K562 (cell line): Measurements from ENCODE around the gene GPR162. TPM values are rescaled to one million over a fixed set of nuclear protein-coding genes. Genes with fewer than 3 reads are reported as not detected.

Source experiments
- NUFIP1 ChIP-seq: fragments of 450-650 bp; IDR thresholded peaks from 2 replicates; pipeline ENCODE4 v1.6.1; 2018; ENCODE audit not compliant: partially characterized antibody
- RBBP5 ChIP-seq: fragments of 200-600 bp; sonication (generic); IDR thresholded peaks from 2 replicates; pipeline ENCODE4 v1.6.1; 2012; ENCODE audit warnings: borderline replicate concordance, mild to moderate bottlenecking, low read length, control low read depth, inconsistent platforms; ENCODE audit not compliant: insufficient read depth, poor library complexity, severe bottlenecking
- polyA plus RNA-seq, 8 experiments: library from polyadenylated mRNA; depleted of rRNA in 4 of 8; stranded (reverse) in 5 of 8; unstranded in 3 of 8; fragments of >200 nt; fragmentation: Nextera tagmentation in 2 of 8; fragmentation: Illumina TruSeq in 1 of 8; extraction: Ambion mirVana in 2 of 8; extraction: Trizol in 1 of 8; gene quantifications; 2 replicates each; pipeline versions ENCODE4 v1.2.1 to v1.2.3, GENCODE V29; 2011 to 2014; ENCODE audit warnings: inconsistent platforms in 1 of 8, missing spikeins in 1 of 8
- total RNA-seq, 7 experiments: library from RNA; depleted of rRNA in 6 of 7; stranded (reverse); fragments of >200 nt in 6 of 7; fragmentation: Illumina TruSeq in 2 of 7; extraction: Trizol in 2 of 7; gene quantifications; 2 replicates each; pipeline versions ENCODE4 v1.2.1 to v1.2.3, GENCODE V29; 2011 to 2021; ENCODE audit warnings: low replicate concordance in 1 of 7
- TF ChIP-seq, protein P1 (sequence below): fragments of 450-650 bp; IDR thresholded peaks from 2 replicates; pipeline ENCODE4 v1.6.1; 2016; ENCODE audit warnings: mild to moderate bottlenecking, moderate library complexity
- TF ChIP-seq, protein P2 (sequence below), 3 experiments: fragments of 200-800 bp in 1 of 3; fragments of 250-450 bp in 1 of 3; fragments of 450-650 bp in 1 of 3; sonication (Bioruptor Pico) in 1 of 3; sonication (Bioruptor generic) in 1 of 3; formaldehyde crosslinking in 1 of 3; IDR thresholded peaks; 2 replicates each; pipeline versions ENCODE4 v1.6.1 to v1.8.0; 2016 to 2022; ENCODE audit warnings: mild to moderate bottlenecking in 2 of 3, missing genetic modification characterization in 2 of 3, missing compliant biosample characterization in 1 of 3, moderate library complexity in 1 of 3
- TF ChIP-seq, protein P3 (sequence below): sonication (generic); formaldehyde crosslinking; IDR thresholded peaks from 2 replicates; pipeline ENCODE4 v1.8.1; 2023; ENCODE audit warnings: mild to moderate bottlenecking, missing genetic modification reagents

The GPR162 gene
- total and polyA plus RNA-seq, 9 of the 15 experiments (the other 6 are each of a cell fraction or from before 2014, with no cell fraction given) = 0.65 to 1.8 (median 1.1) TPM; not detected in 2

DNA sequence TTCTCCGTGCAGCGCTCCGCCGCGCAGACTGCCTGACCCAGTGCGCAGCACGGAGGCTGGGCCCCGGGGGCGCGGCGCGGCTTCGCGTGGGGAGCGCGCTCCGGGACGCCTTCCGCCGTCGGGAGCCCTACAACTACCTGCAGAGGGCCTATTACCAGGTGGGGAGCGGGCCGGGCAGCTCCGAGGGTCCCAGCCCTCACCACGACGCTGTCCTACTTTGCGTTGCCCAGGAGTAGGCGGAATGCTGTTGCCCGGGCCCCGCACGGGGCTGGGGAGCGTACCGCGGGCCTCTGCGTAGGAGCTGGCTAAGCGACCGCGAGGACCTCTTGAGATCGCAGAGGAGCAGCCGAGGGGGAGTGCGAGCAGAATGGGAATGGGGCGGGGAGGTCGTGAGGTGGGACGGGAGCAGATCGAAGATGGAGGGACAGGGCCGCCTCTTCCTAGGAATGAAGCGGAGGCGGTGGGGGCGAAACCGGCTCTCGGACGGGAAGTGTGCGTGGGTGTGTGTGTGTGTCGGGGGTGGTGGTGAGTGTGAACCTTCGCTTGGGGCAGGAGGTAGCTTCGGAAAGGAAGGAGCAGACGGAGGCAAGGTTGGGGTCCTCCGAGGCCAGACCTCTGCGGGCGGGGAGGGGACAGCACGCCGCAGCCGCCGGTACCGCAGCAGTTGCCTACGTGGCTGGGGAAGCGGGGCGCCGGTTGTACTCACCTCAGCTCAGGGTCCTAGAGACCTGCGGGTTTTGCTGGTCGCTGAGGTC lies 7.3 kb downstream of the GPR162 start (continued):
- TF ChIP-seq, protein P1, sequence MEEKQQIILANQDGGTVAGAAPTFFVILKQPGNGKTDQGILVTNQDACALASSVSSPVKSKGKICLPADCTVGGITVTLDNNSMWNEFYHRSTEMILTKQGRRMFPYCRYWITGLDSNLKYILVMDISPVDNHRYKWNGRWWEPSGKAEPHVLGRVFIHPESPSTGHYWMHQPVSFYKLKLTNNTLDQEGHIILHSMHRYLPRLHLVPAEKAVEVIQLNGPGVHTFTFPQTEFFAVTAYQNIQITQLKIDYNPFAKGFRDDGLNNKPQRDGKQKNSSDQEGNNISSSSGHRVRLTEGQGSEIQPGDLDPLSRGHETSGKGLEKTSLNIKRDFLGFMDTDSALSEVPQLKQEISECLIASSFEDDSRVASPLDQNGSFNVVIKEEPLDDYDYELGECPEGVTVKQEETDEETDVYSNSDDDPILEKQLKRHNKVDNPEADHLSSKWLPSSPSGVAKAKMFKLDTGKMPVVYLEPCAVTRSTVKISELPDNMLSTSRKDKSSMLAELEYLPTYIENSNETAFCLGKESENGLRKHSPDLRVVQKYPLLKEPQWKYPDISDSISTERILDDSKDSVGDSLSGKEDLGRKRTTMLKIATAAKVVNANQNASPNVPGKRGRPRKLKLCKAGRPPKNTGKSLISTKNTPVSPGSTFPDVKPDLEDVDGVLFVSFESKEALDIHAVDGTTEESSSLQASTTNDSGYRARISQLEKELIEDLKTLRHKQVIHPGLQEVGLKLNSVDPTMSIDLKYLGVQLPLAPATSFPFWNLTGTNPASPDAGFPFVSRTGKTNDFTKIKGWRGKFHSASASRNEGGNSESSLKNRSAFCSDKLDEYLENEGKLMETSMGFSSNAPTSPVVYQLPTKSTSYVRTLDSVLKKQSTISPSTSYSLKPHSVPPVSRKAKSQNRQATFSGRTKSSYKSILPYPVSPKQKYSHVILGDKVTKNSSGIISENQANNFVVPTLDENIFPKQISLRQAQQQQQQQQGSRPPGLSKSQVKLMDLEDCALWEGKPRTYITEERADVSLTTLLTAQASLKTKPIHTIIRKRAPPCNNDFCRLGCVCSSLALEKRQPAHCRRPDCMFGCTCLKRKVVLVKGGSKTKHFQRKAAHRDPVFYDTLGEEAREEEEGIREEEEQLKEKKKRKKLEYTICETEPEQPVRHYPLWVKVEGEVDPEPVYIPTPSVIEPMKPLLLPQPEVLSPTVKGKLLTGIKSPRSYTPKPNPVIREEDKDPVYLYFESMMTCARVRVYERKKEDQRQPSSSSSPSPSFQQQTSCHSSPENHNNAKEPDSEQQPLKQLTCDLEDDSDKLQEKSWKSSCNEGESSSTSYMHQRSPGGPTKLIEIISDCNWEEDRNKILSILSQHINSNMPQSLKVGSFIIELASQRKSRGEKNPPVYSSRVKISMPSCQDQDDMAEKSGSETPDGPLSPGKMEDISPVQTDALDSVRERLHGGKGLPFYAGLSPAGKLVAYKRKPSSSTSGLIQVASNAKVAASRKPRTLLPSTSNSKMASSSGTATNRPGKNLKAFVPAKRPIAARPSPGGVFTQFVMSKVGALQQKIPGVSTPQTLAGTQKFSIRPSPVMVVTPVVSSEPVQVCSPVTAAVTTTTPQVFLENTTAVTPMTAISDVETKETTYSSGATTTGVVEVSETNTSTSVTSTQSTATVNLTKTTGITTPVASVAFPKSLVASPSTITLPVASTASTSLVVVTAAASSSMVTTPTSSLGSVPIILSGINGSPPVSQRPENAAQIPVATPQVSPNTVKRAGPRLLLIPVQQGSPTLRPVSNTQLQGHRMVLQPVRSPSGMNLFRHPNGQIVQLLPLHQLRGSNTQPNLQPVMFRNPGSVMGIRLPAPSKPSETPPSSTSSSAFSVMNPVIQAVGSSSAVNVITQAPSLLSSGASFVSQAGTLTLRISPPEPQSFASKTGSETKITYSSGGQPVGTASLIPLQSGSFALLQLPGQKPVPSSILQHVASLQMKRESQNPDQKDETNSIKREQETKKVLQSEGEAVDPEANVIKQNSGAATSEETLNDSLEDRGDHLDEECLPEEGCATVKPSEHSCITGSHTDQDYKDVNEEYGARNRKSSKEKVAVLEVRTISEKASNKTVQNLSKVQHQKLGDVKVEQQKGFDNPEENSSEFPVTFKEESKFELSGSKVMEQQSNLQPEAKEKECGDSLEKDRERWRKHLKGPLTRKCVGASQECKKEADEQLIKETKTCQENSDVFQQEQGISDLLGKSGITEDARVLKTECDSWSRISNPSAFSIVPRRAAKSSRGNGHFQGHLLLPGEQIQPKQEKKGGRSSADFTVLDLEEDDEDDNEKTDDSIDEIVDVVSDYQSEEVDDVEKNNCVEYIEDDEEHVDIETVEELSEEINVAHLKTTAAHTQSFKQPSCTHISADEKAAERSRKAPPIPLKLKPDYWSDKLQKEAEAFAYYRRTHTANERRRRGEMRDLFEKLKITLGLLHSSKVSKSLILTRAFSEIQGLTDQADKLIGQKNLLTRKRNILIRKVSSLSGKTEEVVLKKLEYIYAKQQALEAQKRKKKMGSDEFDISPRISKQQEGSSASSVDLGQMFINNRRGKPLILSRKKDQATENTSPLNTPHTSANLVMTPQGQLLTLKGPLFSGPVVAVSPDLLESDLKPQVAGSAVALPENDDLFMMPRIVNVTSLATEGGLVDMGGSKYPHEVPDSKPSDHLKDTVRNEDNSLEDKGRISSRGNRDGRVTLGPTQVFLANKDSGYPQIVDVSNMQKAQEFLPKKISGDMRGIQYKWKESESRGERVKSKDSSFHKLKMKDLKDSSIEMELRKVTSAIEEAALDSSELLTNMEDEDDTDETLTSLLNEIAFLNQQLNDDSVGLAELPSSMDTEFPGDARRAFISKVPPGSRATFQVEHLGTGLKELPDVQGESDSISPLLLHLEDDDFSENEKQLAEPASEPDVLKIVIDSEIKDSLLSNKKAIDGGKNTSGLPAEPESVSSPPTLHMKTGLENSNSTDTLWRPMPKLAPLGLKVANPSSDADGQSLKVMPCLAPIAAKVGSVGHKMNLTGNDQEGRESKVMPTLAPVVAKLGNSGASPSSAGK = peak; percentile 55; the same call in 1 of the 2 replicates
- no peak for TF ChIP-seq NUFIP1
- TF ChIP-seq, protein P2, sequence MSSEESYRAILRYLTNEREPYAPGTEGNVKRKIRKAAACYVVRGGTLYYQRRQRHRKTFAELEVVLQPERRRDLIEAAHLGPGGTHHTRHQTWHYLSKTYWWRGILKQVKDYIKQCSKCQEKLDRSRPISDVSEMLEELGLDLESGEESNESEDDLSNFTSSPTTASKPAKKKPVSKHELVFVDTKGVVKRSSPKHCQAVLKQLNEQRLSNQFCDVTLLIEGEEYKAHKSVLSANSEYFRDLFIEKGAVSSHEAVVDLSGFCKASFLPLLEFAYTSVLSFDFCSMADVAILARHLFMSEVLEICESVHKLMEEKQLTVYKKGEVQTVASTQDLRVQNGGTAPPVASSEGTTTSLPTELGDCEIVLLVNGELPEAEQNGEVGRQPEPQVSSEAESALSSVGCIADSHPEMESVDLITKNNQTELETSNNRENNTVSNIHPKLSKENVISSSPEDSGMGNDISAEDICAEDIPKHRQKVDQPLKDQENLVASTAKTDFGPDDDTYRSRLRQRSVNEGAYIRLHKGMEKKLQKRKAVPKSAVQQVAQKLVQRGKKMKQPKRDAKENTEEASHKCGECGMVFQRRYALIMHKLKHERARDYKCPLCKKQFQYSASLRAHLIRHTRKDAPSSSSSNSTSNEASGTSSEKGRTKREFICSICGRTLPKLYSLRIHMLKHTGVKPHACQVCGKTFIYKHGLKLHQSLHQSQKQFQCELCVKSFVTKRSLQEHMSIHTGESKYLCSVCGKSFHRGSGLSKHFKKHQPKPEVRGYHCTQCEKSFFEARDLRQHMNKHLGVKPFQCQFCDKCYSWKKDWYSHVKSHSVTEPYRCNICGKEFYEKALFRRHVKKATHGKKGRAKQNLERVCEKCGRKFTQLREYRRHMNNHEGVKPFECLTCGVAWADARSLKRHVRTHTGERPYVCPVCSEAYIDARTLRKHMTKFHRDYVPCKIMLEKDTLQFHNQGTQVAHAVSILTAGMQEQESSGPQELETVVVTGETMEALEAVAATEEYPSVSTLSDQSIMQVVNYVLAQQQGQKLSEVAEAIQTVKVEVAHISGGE (CRISPR knock-in tag; IDR thresholded peaks at IDR 0.05) = no peak
- TF ChIP-seq, protein P3, sequence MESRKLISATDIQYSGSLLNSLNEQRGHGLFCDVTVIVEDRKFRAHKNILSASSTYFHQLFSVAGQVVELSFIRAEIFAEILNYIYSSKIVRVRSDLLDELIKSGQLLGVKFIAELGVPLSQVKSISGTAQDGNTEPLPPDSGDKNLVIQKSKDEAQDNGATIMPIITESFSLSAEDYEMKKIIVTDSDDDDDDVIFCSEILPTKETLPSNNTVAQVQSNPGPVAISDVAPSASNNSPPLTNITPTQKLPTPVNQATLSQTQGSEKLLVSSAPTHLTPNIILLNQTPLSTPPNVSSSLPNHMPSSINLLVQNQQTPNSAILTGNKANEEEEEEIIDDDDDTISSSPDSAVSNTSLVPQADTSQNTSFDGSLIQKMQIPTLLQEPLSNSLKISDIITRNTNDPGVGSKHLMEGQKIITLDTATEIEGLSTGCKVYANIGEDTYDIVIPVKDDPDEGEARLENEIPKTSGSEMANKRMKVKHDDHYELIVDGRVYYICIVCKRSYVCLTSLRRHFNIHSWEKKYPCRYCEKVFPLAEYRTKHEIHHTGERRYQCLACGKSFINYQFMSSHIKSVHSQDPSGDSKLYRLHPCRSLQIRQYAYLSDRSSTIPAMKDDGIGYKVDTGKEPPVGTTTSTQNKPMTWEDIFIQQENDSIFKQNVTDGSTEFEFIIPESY (CRISPR knock-in tag) = no peak
- TF ChIP-seq RBBP5 = no peak
